ENCODE measurements around the gene TTC4.
"Not testable (repeated sequence)": the region's sequence is repeated elsewhere in the genome, so short reads cannot be mapped to it uniquely, and the experiment has no call there.

The TTC4 gene

DNA sequence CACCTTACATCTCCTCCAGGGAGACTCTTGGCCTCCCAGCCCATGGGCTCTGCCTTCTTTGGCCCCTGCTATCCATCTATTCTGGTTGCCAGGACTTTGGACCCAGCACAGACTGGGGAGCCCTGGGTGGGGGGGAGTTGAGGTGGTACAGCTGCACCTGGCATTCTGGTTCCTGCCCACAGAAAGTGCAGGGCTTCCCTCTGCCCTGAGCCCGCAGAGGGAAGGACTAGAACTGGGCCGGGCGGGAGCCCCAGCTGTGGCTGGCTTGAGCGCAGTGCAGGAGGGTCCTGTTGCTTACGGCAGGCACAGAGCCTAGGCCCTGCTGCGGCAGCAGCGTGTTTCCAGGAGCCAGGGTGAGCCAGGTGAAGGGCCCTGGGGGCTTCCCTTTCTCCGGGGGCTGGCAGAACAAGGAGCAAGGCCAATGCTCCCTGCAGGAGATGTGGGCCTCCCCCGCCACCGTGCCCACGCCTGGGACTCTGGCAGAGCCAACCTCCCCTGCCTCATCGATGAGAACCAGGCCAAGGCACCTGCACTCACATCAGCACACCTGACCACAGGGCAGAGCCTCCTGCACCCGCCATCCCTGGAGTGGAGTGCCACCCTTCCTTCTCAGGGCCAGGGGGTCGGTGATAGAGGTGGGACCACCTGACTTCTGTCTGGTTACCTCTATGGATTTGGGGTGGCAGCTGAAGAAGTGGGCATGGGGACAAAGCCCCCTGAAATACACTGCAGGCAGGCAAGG lies 32.6 kb downstream of the TTC4 start:
- DNase-seq (ENCODE audit: low read depth in 2 of 2), result no peak

DNA sequence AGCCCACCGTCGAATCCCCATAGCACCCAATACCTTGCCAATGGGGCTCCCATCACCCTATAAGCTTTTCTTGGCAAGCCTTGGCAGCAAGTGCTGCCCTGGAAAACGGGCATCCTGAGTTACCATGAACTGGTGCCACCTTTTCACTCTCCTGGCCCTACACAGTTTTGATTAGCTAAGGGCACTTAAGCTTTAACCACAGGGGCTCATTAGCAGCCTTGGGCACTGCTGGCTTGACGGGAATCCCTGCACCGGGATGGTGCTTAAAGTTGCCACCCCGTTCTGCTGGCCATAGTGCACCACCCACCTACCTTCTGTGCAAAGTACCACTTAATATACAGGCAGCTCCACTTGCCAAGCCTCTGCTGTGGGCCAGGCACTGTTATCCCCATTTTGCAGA lies 34.9 kb downstream of the TTC4 start:
- no peak for DNase-seq (ENCODE audit: low read depth in 2 of 2)

DNA sequence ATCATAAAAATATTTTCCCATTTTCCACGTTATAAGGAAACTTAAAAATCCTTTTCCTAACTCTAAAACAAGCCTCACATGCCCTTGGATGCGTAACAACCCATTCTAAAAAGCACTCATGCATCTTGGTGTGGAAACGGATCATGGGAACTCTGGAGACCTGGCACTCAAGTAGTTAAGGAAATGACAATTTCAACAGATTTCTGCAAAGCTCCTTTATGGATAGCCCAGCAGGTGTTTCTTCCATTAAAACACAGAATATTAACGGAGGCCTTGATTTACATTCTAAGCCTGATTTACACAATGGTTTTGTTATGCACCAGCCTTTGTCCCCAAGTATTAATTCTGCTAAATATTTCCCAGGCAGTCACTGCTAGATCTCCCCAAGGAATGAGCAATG lies 35.8 kb downstream of the TTC4 start:
- DNase-seq (ENCODE audit: low read depth in 2 of 2), result no peak

DNA sequence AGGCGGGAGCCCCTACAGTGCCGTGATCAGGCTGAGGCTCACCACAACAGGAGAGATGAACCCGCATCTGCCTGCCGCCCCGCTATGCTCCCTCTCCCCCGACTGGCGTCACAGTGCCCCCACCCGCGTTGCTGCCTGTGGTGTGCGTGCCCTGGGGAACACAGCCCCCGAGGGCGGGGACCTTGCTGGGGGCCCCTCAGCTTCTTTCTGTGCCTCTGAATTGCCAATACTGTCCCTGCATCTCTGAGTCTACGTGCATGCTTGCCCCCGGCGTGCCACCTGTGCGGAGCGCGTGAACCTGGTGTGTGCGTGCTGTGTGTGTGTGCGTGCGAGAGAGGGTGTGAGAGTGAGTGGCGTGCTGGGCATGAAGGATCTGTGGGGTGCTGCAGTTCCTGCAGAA lies 38.4 kb downstream of the TTC4 start:
- no peak for DNase-seq (ENCODE audit: low read depth in 2 of 2)

DNA sequence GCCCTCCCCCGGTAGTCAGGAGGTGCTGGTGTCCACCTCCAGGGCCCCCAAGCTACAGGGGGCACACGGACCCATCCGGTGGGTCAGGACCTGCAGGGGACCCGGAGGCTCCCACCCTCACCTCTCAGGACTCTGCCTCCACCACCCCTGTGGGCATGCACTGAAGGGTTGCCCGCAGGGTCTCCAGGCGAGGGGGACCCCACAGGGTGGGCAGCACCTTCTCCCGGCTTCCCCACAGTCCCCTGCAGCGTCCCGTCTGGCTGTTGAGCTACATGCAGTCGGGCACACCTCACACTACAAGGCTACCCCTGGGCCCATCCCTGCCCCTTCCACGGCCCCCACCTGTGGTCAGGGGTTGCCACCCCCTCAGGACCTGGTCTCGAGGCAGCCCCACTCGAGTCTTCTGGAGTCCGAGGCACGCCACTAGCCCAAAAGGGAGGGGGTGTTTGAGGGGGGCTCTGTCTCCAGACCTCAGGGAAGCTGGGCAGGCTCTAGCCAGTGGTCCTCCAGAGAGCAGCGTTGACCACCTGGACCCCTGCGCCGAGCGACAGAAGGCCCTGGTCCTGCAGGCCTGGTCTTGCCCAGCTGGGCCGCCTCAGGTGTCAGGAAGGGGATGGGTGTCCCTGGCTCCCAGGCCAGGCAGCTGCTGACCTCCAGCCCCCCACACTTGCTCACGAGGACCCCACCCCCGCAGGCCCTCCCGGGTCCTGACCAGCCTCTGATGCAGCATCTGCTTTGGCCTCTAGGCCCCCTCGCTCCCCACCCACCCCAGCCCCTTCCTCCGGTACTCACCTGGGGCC lies 39.0 kb downstream of the TTC4 start:
- DNase-seq (ENCODE audit: low read depth in 2 of 2), result no peak

DNA sequence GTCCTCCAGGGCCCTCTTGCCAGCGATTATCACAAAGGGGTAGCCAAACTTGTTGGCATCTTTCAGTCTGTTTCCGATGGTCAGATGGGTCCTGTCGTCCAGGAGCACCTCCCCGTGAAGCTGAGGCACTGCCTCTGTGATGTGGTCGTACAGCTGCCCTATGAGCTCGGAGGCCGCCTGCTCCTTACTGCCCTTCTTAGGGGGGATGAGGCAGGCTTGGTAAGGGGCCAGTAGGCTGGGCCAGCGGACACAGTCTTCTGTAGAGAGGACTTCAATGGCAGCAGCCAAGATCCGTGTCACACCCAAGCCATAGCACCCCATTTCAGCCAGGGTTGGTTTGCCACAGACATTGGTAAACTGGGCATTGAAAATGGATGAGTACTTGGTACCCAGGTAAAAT lies 42.2 kb downstream of the TTC4 start:
- no peak for DNase-seq (ENCODE audit: low read depth in 2 of 2)

DNA sequence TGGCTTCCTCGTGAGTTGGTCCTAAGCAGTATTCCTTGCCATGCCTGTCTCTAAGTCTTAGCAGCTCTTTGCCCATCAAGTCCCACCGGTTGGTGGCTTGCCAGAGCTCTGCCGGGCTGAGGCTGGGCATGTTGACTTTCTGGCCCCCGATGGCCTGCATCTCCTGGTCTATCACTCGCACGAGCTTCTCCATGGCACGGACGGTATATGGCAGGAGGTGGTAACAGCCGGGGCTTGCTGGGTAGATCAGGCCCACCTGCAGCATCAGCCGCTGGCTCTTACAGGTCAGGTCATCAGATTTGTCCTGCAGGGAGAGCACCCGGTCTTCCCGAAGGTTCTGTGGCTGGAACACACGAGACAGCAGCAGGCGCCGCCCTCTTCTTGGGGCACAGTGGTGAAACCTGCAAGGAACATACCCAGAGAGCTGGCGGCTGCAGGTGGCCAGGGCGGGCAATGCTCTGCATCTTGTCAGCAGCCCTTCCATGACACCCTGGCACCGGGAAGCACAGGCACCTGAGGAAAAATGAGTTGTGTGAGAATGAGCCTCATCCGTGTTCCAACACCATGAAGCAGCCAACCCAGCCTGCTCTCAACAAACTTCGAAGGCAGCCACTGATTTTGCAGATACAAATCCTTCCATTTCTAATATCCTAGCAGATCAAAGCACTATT lies 43.2 kb downstream of the TTC4 start:
- DNase-seq (ENCODE audit: low read depth in 2 of 2), result no peak

DNA sequence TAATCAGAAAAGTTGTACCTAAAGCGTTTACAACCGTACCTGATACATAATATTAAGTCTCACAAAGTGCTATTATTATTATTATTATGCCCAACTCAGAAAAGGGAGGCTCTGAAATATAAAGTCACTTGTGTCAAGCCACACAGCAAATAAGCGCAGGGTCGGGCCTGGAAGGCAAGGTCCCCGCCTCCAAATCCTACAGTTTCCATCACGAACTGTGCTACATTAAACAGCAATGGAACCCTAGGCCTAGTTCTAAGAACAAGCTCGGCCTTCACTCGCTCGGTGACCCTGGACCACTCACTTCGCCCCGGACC lies 48.1 kb downstream of the TTC4 start:
- DNase-seq (ENCODE audit: low read depth in 2 of 2), result peak in 1 of 2 donors; percentile 8

DNA sequence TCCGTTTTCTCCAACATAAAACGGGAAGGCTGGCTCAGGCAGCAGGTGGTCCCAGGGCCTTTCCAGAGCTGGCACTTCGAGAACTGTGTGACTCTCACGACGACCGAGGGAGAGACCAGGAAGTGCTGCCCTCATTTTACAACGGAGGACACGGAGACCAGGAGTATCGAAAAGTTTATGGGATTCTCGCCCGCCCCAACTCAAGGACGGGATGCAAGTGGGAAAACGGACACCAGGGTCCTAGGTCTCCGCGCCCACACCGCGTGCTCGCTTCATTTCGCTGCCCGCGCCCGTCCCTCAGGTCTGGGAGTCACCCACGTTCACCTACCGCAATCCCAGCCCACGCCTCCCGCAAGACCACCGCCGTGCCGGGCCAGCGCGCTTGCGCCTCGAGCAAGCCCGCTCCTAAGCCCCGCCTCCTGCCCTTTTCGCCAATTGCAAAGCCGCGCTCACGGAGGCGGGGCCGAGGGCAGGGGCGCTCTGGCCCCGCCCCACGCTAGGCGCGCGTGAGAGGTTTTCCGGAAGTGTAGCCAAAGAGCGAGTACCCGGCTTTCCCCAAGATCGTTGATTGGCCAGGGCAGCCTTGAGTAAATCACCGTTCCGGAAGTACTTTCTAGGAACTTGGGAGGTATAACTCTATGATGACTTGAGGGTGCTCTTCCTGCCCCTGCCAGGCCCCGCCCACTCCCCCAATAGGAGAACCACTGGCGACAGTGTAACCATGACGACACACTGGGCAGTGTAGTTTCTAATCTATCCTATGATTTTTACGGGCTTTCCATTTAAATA lies 48.7 kb downstream of the TTC4 start, which contains the start of gene PARS2:
Gene PARS2 (minus strand): TSS at position 391 of the 789 bp plus-strand sequence. CDS start 5,362 bp downstream, outside the sequence.
- DNase-seq (ENCODE audit: low read depth in 2 of 2), result peak; percentile 95 to 96

DNA sequence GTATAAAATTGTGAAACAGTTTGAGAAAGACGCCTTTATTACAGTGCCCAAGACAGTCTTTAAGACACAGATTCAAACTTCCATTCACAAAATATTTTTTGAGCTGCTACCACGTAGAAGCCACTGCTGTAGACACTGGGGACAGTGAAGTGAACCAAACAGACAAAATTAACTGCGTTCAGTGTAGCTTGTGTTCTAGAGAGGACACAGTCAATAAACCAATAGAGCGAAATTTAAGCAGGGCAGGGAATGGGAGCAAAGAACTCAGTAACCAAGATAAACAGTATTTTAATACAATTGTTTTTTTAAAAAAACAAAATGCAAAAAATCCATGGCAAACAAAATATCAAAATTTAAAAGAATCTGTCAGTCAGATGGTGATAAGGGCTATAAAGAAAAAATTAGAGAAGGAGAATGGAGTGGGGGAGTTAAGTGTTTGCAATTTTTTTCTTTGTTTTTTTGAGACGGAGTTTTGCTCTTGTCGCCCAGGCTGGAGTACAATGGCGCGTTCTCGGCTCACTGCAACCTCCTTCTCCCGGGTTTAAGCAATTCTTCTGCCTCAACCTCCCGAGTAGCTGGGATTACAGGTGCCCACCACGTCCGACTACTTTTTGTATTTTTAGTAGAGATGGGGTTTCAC lies 49.4 kb downstream of the TTC4 start:
- DNase-seq (ENCODE audit: low read depth in 2 of 2), result no peak

DNA sequence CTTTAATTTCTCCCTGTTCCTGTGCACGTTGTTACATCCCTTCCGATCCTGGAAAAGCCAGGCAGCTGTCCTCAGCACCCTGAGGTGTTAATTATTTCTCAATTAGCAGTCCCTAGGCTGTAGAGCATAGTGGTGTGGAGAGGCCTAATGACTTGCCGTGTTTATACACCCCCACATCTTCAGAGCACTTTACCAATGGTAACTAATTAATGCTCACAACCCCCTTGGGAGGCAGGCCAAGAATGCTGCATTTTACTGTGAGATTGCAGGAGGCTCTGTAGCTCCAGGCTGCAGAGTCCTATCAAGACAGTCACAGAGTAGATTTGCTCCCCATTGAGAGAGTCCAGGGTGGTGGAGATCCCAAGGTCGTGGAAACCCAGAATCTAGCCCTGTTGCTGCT lies 51.1 kb downstream of the TTC4 start:
- no peak for DNase-seq (ENCODE audit: low read depth in 2 of 2)

DNA sequence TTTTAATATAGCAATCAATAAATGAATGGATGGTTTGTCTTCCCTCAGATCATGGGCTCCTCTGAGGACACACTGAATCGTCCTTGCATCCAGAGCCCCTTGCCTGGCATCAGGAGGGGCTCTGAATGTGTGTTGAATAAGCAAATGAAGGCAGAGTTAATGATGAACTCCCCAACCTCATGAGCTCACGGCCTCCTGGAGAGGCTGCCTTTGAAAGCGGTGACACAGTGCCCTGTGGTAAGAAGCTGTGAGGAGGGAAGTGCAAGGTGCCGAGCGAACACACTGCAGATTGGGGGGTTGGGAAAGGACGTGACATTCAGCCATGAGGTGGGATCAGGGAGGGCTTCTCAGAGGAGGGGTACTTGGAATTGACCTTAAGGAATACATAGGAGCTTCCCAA lies 51.9 kb downstream of the TTC4 start:
- DNase-seq (ENCODE audit: low read depth in 2 of 2), result no peak

DNA sequence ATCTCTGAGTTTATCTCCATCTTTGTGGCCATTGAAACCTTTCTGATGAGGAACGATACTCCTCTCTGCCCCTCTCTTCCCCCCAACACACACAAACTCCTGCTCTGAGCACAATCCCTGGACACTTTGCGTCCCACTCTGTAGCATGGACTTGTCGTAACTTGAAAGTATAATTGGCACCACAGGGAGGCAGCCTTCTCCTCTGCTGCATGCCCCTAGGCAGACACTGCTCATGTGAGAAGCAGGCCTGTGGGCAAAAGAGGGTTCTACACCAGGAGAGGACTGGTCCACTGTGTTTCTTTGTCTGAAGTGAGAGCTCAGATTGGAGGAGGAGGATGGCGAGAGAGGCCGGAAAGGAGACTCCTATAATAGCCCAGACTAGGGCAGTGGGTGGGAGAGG lies 52.4 kb downstream of the TTC4 start:
- DNase-seq (ENCODE audit: low read depth in 2 of 2), result no peak

DNA sequence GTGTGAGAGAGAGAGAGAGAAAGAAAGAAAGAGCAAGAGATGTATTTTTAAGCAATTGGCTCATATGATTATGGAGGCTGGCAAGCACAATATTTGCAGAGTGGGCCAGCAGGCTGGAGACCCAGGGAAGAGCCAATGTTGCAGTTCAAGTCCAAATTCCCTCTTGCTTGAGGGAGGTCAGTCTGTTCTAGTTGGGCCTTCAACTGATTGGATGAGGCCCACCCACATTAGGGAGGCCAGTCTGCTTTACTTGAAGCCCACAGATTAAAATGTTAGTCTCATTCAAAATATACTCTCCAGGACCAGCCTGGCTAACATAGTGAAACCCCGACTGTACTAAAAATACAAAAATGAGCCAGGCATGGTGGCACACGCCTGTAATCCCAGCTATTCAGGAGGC lies 57.3 kb downstream of the TTC4 start:
- DNase-seq (ENCODE audit: low read depth in 2 of 2), result no peak

DNA sequence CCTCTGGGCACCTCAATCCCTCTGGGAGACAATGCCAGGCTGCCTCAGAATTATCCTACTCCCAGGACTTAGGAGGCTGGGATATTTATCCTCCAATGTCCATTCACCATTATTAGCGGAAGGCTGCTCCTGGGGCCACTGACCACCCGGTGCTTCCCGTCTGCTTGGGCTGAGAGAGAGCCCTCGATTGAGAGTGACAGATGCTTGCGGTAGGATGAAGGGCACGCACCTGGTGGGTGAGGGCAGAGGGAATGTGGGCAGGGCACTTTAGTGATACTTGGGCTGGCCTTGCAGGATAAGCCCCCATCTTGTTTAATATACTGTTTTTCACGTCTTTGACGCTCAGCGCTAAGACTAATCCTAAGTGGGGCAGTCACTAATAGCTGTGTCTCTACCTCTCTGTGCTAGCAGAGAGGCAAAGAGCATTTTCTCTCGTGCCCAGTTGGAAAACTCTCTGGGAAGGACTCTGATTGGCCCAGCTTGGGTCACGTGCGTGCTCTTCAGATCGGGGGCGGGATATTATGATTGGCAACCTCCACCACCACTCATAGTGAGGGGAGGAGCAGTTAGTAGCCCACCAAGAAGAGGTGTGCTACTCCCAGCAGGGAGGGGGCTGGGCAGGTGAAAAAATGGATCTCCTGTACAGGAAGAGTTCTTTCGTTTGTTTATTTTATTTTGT lies 59.3 kb downstream of the TTC4 start:
- DNase-seq (ENCODE audit: low read depth in 2 of 2), result no peak

DNA sequence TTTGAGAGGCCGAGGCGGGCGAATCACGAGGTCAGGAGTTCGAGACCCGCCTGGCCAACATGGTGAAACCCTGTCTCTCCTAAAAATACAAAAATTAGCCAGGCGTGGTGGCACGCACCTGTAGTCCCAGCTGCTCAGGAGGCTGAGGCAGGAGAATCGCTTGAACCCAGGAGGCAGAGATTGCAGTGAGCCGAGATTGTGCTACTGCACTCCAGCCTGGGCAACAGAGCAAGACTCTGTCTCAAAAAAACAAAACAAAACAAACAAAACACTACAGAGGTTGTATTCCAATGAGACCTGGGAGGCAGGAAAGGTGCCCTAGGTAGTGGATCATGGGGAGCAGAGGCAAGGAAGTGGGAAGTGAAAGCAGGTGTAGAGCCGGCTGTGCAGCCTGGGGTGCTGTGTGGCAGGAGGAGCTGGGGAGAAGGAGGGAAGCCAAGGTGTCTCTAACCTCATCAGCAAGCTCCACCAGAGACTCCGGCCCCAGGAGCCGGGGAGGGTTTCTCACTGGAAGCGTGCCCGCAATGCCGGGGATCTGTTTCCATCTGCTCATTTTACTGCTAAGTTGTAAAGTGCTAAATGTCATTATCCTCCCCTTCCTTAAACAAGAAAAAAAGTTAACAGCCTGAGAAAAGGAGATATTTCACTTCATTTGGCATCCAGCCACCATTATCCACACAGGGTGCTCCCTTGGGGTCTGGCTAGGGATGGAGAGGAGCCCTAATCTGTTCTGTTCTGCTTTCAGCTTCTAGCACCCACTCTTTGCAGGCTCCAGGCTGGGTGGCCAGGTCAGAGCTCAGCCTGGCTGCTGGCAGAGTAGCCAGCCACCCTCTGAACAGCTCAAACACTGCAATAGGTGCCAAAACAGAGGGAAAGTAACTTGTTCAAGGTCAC lies 60.4 kb downstream of the TTC4 start:
- DNase-seq (ENCODE audit: low read depth in 2 of 2), result not testable (repeated sequence)

DNA sequence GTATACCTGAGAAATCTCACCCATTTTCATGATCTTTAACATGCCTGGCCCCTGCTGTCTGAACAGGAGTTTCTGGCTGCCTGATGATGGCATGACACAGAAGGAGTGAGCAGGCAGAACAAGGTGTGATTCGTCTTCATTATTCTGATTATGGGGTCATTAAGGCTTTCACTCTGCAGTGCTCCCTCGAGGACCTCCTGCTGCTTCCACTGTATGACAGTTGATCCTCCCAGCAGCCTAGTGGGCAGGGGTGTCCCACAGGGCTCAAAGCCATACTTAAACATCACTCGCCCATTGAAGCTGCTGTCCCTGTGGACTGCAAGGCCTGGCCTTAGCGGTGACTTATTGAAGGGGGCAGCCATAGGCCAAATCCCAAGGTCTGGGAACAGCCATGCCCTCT lies 61.4 kb downstream of the TTC4 start:
- no peak for DNase-seq (ENCODE audit: low read depth in 2 of 2)

DNA sequence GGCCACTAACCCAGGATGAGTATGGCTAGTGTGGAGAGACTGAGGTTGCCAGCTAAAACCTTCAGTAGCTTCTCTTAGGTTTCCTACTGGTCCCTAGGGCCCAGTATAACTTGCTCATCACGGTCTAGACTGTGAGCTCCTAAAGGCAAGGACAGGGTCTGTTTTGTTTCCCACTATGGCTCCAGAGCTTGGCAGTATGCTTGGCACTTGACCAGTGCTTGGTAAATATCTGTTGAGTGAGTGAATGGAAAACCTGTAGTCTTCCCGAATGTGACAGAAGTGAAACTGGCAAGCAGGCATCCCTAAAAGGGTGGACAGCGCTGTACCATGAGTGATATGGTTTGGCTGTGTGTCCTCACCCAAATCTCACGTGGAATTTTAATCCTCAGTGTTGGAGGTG lies 61.8 kb downstream of the TTC4 start:
- no peak for DNase-seq (ENCODE audit: low read depth in 2 of 2)

DNA sequence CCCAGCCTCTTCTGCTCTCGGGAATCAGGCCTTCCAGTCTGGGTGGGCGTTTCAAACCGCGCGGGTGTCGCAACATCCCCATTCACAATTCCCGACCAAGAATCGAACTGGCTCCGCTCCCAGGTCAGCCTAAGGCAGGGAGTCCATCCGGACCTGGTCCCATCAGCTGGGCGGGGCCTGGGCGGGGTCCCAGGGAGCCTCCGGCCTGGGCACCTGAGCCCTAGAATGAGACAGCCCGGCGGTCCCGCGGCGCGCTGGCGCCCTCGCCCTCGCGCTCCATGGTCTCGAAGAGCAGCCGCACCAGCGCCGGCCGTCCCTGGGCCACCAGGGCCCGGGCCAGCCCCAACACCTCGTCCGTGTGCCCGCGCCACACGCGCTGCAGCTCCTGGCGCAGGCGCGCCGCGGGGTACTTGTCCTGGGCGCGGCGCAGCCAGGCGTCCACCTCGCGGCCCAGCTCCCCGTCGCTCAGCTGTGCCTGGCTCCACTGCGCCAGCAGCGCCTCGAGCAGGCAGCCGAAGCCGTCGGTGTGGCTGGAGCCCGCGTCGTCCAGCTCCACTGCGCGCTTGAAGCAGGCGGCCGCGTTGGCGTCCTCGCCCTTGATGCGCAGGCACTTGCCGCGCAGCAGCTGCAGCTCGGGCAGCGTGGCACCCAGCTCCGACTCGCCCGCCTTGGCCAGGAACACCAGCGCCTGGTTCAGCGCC lies 65.5 kb downstream of the TTC4 start:
- no peak for DNase-seq (ENCODE audit: low read depth in 2 of 2)
